HepG2 (cell line): ENCODE results near the gene C1QTNF5. TPM values are rescaled to one million over a fixed set of nuclear protein-coding genes. Genes with fewer than 3 reads are reported as not detected.

Experiments
- ATAC-seq: fragments of 200-7000 bp; cut with Tn5 transposase; 3 replicates; pipeline ENCODE4 v1.9.1; 2020; ENCODE audit warnings: mild to moderate bottlenecking, moderate library complexity
- Bru-seq: library from RNA; stranded (reverse); fragments of 400-500 nt; gene quantifications from one replicate; lab custom pipeline; 2021; lab: Mats Ljungman, UMichigan
- BruChase-seq, 2 experiments: library from RNA; stranded (reverse); fragments of 400-500 nt; gene quantifications; one replicate each; lab custom pipeline; 2021; lab: Mats Ljungman, UMichigan
- BruUV-seq: library from RNA; stranded (reverse); fragments of 400-500 nt; replicated peaks from 2 replicates; lab custom pipeline; 2021; lab: Mats Ljungman, UMichigan
- CTCF ChIA-PET: fragments of 300-600 bp; formaldehyde crosslinking; extraction: SDS; loops from one replicate; lab custom pipeline; 2021; ENCODE audit warnings: low total read pairs, inconsistent platforms, low intra/inter-chr PET ratio; lab: Yijun Ruan, JAX
- POLR2A ChIA-PET: fragments of 350-600 bp; sonication (Branson Sonifier 250); formaldehyde crosslinking; loops from one replicate; lab custom pipeline; 2020; ENCODE audit warnings: antibody characterized with exemption, inconsistent platforms; lab: Yijun Ruan, JAX
- DNase-seq: peaks from one replicate; pipeline ENCODE4 v3.0.0-alpha.2; 2015; ENCODE audit warnings: low spot score
- FAIRE-seq: peaks from 3 replicates; lab custom pipeline; 2011; peaks lifted over from hg19 to GRCh38; lab: Jason Lieb, UNC
- H2AFZ ChIP-seq: one replicate; pipeline ENCODE4 v1.6.1; 2011; ENCODE audit warnings: low read length, inconsistent platforms
- H3K27ac ChIP-seq: fragments of 300-600 bp; 3 replicates; pipeline ENCODE4 v1.8.0; 2011; ENCODE audit warnings: mixed run types, mild to moderate bottlenecking, mixed read lengths, low read length, inconsistent platforms; ENCODE audit not compliant: insufficient read depth; ENCODE audit errors: extremely low read length
- H3K27me3 ChIP-seq, 2 experiments: fragments of 200-600 bp in 1 of 2; 2 replicates in 1 of 2; 3 replicates in 1 of 2; pipeline versions ENCODE4 v1.6.0 to v1.8.0; 2011; ENCODE audit warnings: low read length in 2 of 2, mild to moderate bottlenecking in 2 of 2, moderate library complexity in 2 of 2, inconsistent platforms in 1 of 2; ENCODE audit not compliant: insufficient read depth in 2 of 2, control insufficient read depth in 1 of 2
- H3K36me3 ChIP-seq, 2 experiments: fragments of 200-600 bp in 1 of 2; replicated peaks in 1 of 2; 2 replicates in 1 of 2; 3 replicates in 1 of 2; pipeline versions ENCODE4 v1.5.1 to v1.8.0; 2011; ENCODE audit warnings: low read length in 2 of 2, inconsistent platforms in 1 of 2; ENCODE audit not compliant: insufficient read depth in 2 of 2, control insufficient read depth in 1 of 2
- H3K4me1 ChIP-seq: 2 replicates; pipeline ENCODE4 v1.5.1; 2012; ENCODE audit warnings: low read length, inconsistent platforms; ENCODE audit not compliant: insufficient read depth
- H3K4me2 ChIP-seq: 2 replicates; pipeline ENCODE4 v1.6.0; 2011; ENCODE audit warnings: low read depth, low read length, inconsistent platforms
- H3K4me3 ChIP-seq, 3 experiments: fragments of 200-600 bp in 1 of 3; sonication (generic), shearing (Covaris generic) in 1 of 3; replicated peaks in 1 of 3; 2 replicates each; pipeline ENCODE4 v1.5.1; 2011 to 2016; ENCODE audit warnings: low read length in 3 of 3, inconsistent platforms in 2 of 3, low read depth in 2 of 3, mild to moderate bottlenecking in 2 of 3, control low read depth in 1 of 3, mixed read lengths in 1 of 3; ENCODE audit not compliant: insufficient read depth in 1 of 3
- H3K79me2 ChIP-seq: one replicate; pipeline ENCODE4 v1.6.1; 2011; ENCODE audit warnings: low read length, inconsistent platforms; ENCODE audit not compliant: insufficient read depth
- H3K9ac ChIP-seq: 2 replicates; pipeline ENCODE4 v1.6.0; 2011; ENCODE audit warnings: mild to moderate bottlenecking, low read depth, low read length, inconsistent platforms; ENCODE audit not compliant: insufficient read depth
- H3K9me3 ChIP-seq: 2 replicates; pipeline ENCODE4 v1.5.1; 2012; ENCODE audit warnings: mild to moderate bottlenecking, low read length
- H4K20me1 ChIP-seq: 2 replicates; pipeline ENCODE4 v1.6.0; 2011; ENCODE audit warnings: inconsistent platforms, mild to moderate bottlenecking, low read length, moderate library complexity; ENCODE audit not compliant: insufficient read depth
- FOXK2 ChIP-seq: fragments of 450-650 bp; IDR thresholded peaks from 2 replicates; pipeline ENCODE4 v1.6.1; 2016
- HOXD1 ChIP-seq: sonication (generic); formaldehyde crosslinking; IDR thresholded peaks from 2 replicates; pipeline ENCODE4 v1.5.0; 2020; ENCODE audit warnings: missing genetic modification reagents
- KDM3A ChIP-seq: IDR thresholded peaks from 2 replicates; pipeline ENCODE4 v1.6.1; 2018; ENCODE audit warnings: low read depth, missing compliant biosample characterization
- KDM5B ChIP-seq: sonication (generic); formaldehyde crosslinking; IDR thresholded peaks from 2 replicates; pipeline ENCODE4 v1.4.0; 2020; ENCODE audit warnings: missing genetic modification reagents, mild to moderate bottlenecking, borderline replicate concordance
- KLF13 ChIP-seq: sonication (generic); formaldehyde crosslinking; IDR thresholded peaks from 2 replicates; pipeline ENCODE4 v1.4.0; 2020; ENCODE audit warnings: mild to moderate bottlenecking, missing genetic modification reagents
- KLF16 ChIP-seq, 2 experiments: sonication (generic) in 1 of 2; formaldehyde crosslinking in 1 of 2; IDR thresholded peaks; 2 replicates each; pipeline versions ENCODE4 v1.6.1 to v1.8.0; 2016 to 2023; ENCODE audit warnings: missing genetic modification reagents in 2 of 2, missing compliant biosample characterization in 1 of 2
- MBNL3 ChIP-seq: fragments of 250-450 bp; sonication (Bioruptor Pico); conservative IDR thresholded peaks from 2 replicates; pipeline ENCODE4 v1.8.0; 2022; ENCODE audit warnings: mild to moderate bottlenecking, inconsistent platforms
- PHF20 ChIP-seq: sonication (generic); formaldehyde crosslinking; IDR thresholded peaks from 2 replicates; pipeline ENCODE4 v1.5.0; 2020; ENCODE audit warnings: mild to moderate bottlenecking, missing genetic modification reagents
- PHF21A ChIP-seq: sonication (generic); formaldehyde crosslinking; IDR thresholded peaks from 2 replicates; pipeline ENCODE4 v1.5.0; 2020; ENCODE audit warnings: mild to moderate bottlenecking, missing genetic modification reagents
- POLR2AphosphoS5 ChIP-seq: IDR thresholded peaks from 2 replicates; pipeline ENCODE4 v1.6.1; 2012; ENCODE audit warnings: low read depth, low read length
- RCOR2 ChIP-seq: IDR thresholded peaks from 2 replicates; pipeline ENCODE4 v1.6.1; 2016; ENCODE audit warnings: missing biosample characterization, missing genetic modification reagents
- STAG1 ChIP-seq: sonication (generic); formaldehyde crosslinking; IDR thresholded peaks from 2 replicates; pipeline ENCODE4 v1.4.0; 2020; ENCODE audit warnings: missing genetic modification reagents
- ZFAT ChIP-seq: sonication (generic); formaldehyde crosslinking; conservative IDR thresholded peaks from 2 replicates; pipeline ENCODE4 v1.8.1; 2023; ENCODE audit warnings: missing genetic modification reagents, inconsistent platforms
- ZFX ChIP-seq: sonication (generic); formaldehyde crosslinking; IDR thresholded peaks from 2 replicates; pipeline ENCODE4 v1.4.0; 2020; ENCODE audit warnings: mild to moderate bottlenecking, low read depth, missing genetic modification reagents, moderate library complexity
- ZMAT5 ChIP-seq: sonication (generic); formaldehyde crosslinking; IDR thresholded peaks from 2 replicates; pipeline ENCODE4 v1.5.0; 2020; ENCODE audit warnings: mild to moderate bottlenecking, low read depth, missing genetic modification reagents, borderline replicate concordance
- ZNF317 ChIP-seq: sonication (generic); formaldehyde crosslinking; IDR thresholded peaks from 2 replicates; pipeline ENCODE4 v1.5.0; 2020; ENCODE audit warnings: mild to moderate bottlenecking, missing genetic modification reagents
- ZNF567 ChIP-seq: sonication (generic); formaldehyde crosslinking; IDR thresholded peaks from 2 replicates; pipeline ENCODE4 v1.8.1; 2023; ENCODE audit warnings: mild to moderate bottlenecking, missing genetic modification reagents, borderline replicate concordance
- ZNF776 ChIP-seq: sonication (generic); formaldehyde crosslinking; IDR thresholded peaks from 2 replicates; pipeline ENCODE4 v1.4.0; 2020; ENCODE audit warnings: mild to moderate bottlenecking, missing genetic modification reagents
- ZSCAN22 ChIP-seq: sonication (generic); formaldehyde crosslinking; IDR thresholded peaks from 2 replicates; pipeline ENCODE4 v1.4.0; 2020; ENCODE audit warnings: mild to moderate bottlenecking, missing genetic modification reagents
- WGBS: methylation state at CpG from one replicate; pipeline ENCODE4 v1.1.6; 2017; ENCODE audit warnings: low lambda C conversion rate; 5-methylcytosine and 5-hydroxymethylcytosine counted together
- in situ Hi-C: cut with HindIII; loops from 2 replicates; pipeline ENCODE4 v1.10.0; 2017; ENCODE audit warnings: low pct_unique_long_range_greater_than_20kb; ENCODE audit not compliant: extremely low pct_ligation_motif_present
- intact Hi-C: fragments of 100-400 bp; cut with micrococcal nuclease; formaldehyde crosslinking; loops from one replicate; pipeline ENCODE4 v1.10.0; 2022; ENCODE audit not compliant: unreplicated experiment
- long read RNA-seq, 2 experiments: library from RNA in 1 of 2; library from polyadenylated mRNA in 1 of 2; stranded (forward) in 1 of 2; unstranded in 1 of 2; transcript quantifications; one replicate each; pipeline ENCODE4 v2.0.0, GENCODE V29; 2019 to 2022
- polyA minus RNA-seq, 3 experiments: library from RNA; depleted of rRNA, polyadenylated mRNA; stranded (reverse); fragments of >200 nt; gene quantifications; 2 replicates each; pipeline ENCODE4 v1.2.3, GENCODE V29; 2011; ENCODE audit warnings: low replicate concordance in 1 of 3
- polyA plus RNA-seq, 8 experiments: library from polyadenylated mRNA; depleted of rRNA in 3 of 8; stranded (reverse) in 7 of 8; unstranded in 1 of 8; fragments of >200 nt; fragmentation: Illumina TruSeq in 4 of 8; extraction: Trizol in 4 of 8; gene quantifications; 2 replicates each; pipeline versions ENCODE4 v1.2.1 to v1.2.3, GENCODE V29; 2011 to 2016; ENCODE audit warnings: low read depth in 4 of 8, missing spikeins in 1 of 8, mixed read lengths in 1 of 8; ENCODE audit not compliant: insufficient read depth in 1 of 8
- total RNA-seq, 5 experiments: library from RNA; depleted of rRNA; stranded (reverse); fragments of >200 nt; fragmentation: Illumina TruSeq; extraction: Trizol; gene quantifications; 2 replicates each; pipeline ENCODE4 v1.2.3, GENCODE V29; 2016; ENCODE audit warnings: low read depth in 1 of 5

Gene C1QTNF5
- total RNA-seq (2016; rRNA removed; fragmentation: Illumina TruSeq; extraction: Trizol) (0.77 and 1.2 TPM in 2 replicates), polyA plus RNA-seq (2011; rRNA removed) (0.86 TPM in 2 replicates), polyA minus RNA-seq (2011; rRNA and poly(A)+ RNA removed; ENCODE audit: low replicate concordance) (0.94 TPM in 1 of 2 replicates, not detected in the other), Bru-seq, nascent RNA (not detected), BruChase-seq, experiment 1, labeled RNA remaining after a 6-hour chase (not detected), BruChase-seq, experiment 2, labeled RNA remaining after a 2-hour chase (not detected)
- 0.26 and 0.40 TPM in 2 replicates for total RNA-seq (2016; cell fraction: cytosol; rRNA removed; fragmentation: Illumina TruSeq; extraction: Trizol; ENCODE audit: low read depth)
- 0.76 and 0.78 TPM in 2 replicates for total RNA-seq (2016; cell fraction: insoluble cytoplasmic fraction; rRNA removed; fragmentation: Illumina TruSeq; extraction: Trizol)
- 0.28 and 0.45 TPM in 2 replicates for total RNA-seq (2016; cell fraction: membrane; rRNA removed; fragmentation: Illumina TruSeq; extraction: Trizol)
- total RNA-seq (2016; cell fraction: nucleus; rRNA removed; fragmentation: Illumina TruSeq; extraction: Trizol), result 0.47 and 0.91 TPM in 2 replicates
- 0.91 and 1.1 TPM in 2 replicates for polyA plus RNA-seq (2011; cell fraction: cytosol; rRNA removed)
- polyA plus RNA-seq (2011; cell fraction: nucleus; rRNA removed), result 0.96 and 1.1 TPM in 2 replicates
- 0.19 and 0.53 TPM in 2 replicates for polyA plus RNA-seq (2012)
- 0.25 and 0.45 TPM in 2 replicates for polyA plus RNA-seq (2016; cell fraction: cytosol; fragmentation: Illumina TruSeq; extraction: Trizol; ENCODE audit: low read depth)
- polyA plus RNA-seq (2016; cell fraction: insoluble cytoplasmic fraction; fragmentation: Illumina TruSeq; extraction: Trizol; ENCODE audit: low read depth), result 0.39 and 0.53 TPM in 2 replicates
- 0.16 and 0.49 TPM in 2 replicates for polyA plus RNA-seq (2016; cell fraction: membrane; fragmentation: Illumina TruSeq; extraction: Trizol; ENCODE audit: low read depth)
- polyA plus RNA-seq (2016; cell fraction: nucleus; fragmentation: Illumina TruSeq; extraction: Trizol; ENCODE audit: insufficient read depth, low read depth), result 1.1 and 1.6 TPM in 2 replicates
- polyA minus RNA-seq (2011; cell fraction: cytosol; rRNA and poly(A)+ RNA removed), result not detected in 2 replicates
- polyA minus RNA-seq (2011; cell fraction: nucleus; rRNA and poly(A)+ RNA removed), result not detected in 2 replicates
- long read RNA-seq, experiment 1, result 0 reads
- long read RNA-seq, experiment 2, partial matches to known transcripts, result 0 of 4 reads
- long read RNA-seq, experiment 2, other reads (novel, unspliced or antisense), result 0 of 4 reads

- DNase-seq, result no peak
- Histone ChIP-seq H3K9me3 (no peaks in the 10 kb centered on the region), H3K27ac (no peak within 1 kb of the TSS), H3K36me3 (peaks cover 8 to 14% of the 10 kb centered on the region in 2 experiments; a peak in 4 of 5 replicates), H4K20me1 (peaks cover 4% of the 10 kb centered on the region; the same call in 1 of the 2 replicates), H3K9ac (peak within 1 kb of the TSS; percentile 57), H3K27me3 (peaks cover 2 to 48% of the 10 kb centered on the region in 2 experiments; a peak in 4 of 5 replicates), H3K4me2 (peak within 1 kb of the TSS; percentile 84), H3K79me2 (peaks cover 14% of the 10 kb centered on the region), H3K4me1 (peaks cover 45% of the 10 kb centered on the region), H2AFZ (no peak within 1 kb of the TSS), H3K4me3 (peak within 1 kb of the TSS; percentile 57 to 79 (median 62))
- in situ Hi-C loops, result no loop called here
- FAIRE-seq, result no peak
- ChIA-PET POLR2A (interaction anchor here (0.6 to 3.2 kb wide), 8 partner anchors 10 to 219 kb away, joined by 3 to 31 read pairs (median 4); partner anchors contain the start of genes CBL, HINFP and USP2), CTCF (interaction anchor here (1.0 to 1.6 kb wide), 3 partner anchors 30 to 36 kb away, joined by 3 to 12 read pairs (median 3); no protein-coding TSS in a partner anchor)
- peak; percentile 32 for ATAC-seq
- no TSS peak for BruUV-seq
- intact Hi-C loops, result no loop called here
- 4% methylated on average over 22 of the region's 53 CpGs for WGBS
- TF ChIP-seq KLF16 (CRISPR knock-in tag; IDR thresholded peaks at IDR 0.05), result no peak
- TF ChIP-seq HOXD1 (CRISPR knock-in tag), result no peak
- TF ChIP-seq RCOR2, result no peak
- no peak for TF ChIP-seq ZFAT (CRISPR knock-in tag)
- no peak for TF ChIP-seq PHF21A (CRISPR knock-in tag)
- peak; percentile 11; the same call in 1 of the 2 replicates for TF ChIP-seq KDM5B (CRISPR knock-in tag)
- no peak for TF ChIP-seq STAG1
- TF ChIP-seq ZNF776 (CRISPR knock-in tag), result no peak
- TF ChIP-seq MBNL3 (CRISPR knock-in tag), result no peak
- TF ChIP-seq PHF20, result no peak
- no peak for TF ChIP-seq POLR2AphosphoS5
- TF ChIP-seq ZFX (CRISPR knock-in tag), result 0 out of 2 replicates have a peak, but pooled peaks have one; percentile 7
- TF ChIP-seq KDM3A (CRISPR knock-in tag), result no peak
- no peak for TF ChIP-seq ZMAT5 (CRISPR knock-in tag)
- no peak for TF ChIP-seq KLF13
- TF ChIP-seq FOXK2, result no peak
- no peak for TF ChIP-seq ZSCAN22 (CRISPR knock-in tag)
- TF ChIP-seq ZNF567 (CRISPR knock-in tag), result no peak
- no peak for TF ChIP-seq ZNF317 (CRISPR knock-in tag)
Measured at GRCh38 chr11:119340335-119341221, at the start of gene C1QTNF5. TSS of gene C1QTNF5 (minus strand) at chr11:119340883. CDS start at chr11:119340397, 486 bp downstream.
